ENCODE results near the gene NAPEPLD.
"Not testable (repeated sequence)": the region's sequence is repeated elsewhere in the genome, so short reads cannot be mapped to it uniquely, and the experiment has no call there.

Gene NAPEPLD

DNA sequence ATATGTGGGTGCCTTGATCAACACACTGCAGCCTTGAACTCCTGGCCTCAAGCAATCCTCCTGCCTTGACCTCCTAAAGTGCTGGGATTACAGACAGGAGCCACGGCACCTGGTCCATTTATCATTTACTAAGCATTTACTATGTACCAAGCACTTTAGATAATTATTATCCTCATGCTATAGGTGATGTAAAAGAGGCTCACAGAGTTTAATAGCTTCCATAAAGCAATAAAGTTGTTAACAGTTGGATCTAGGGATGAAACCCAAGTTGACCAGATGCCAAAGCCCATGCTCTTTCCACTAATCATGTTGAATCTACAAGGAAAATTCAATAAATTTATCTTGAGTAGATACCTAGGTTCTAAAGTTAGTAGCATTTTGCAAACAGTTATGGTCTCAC lies 5.0 kb downstream of the NAPEPLD start:
- DNase-seq, result no peak

DNA sequence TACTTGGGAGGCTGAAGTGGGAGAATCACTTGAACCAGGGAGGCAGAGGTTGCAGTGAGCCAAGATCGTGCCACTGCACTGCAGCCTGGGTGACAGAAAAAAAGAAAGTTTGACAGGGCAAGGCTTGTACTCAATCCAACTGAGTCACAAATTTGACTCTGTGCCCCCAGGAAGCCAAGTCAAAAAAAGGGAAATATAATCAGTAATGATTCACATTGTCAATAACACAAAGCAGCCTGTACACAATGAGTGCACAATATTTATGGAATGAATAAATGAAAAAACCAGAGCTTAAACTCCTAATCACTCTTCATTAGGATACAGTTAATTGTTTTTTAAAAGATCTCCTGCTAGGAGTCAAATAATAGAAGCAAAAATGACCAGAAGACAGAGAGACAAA lies 6.4 kb downstream of the NAPEPLD start:
- no peak for DNase-seq

DNA sequence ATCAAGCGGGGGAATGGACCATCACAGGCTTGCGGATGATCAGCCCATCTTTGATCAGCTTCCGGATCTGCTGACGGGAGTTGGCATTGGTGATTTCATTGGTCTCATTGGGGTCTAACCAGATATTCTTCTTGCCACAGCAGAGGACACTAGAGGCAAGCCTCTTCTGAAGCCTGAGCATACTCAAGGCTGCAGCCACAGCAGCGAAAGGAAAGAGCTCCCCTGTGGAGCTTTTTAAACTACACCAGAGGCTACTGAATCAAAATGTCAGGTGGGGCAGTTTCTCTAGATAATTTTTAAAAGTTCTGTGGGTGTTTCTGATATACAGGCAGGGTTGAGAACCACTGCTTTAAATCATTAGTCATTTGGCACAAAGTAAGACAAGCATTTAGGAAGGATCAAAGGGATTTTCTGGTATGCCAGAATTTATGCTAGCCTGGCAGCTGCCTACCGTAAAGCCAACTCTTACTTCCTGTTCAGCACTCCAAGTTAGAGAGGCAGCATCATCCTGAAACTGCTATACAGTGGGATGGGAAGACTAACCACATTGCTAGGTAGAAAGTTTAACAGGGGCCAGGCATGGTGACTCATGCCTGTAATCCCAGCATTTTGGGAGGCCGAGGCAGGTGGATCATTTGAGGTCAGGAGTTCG lies 7.0 kb downstream of the NAPEPLD start:
- DNase-seq, result no peak

DNA sequence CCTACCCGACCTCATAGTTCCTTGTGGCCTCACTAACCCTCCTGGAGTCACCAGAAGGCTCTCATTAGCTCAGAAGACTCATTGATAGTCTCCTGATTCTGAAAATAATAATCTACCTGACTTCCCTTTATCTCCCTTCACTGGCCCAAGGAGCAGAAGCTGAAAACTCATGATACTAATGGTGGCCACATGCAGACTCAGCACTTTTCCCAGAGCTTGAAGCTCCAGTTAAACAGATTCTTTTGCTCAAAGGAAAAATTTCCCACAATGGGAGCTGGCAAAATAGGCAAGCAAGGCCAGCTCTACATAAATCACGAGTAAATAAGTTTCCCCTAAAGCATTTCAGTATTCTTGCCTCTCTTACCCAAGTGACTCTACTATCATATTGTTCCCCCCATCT lies 8.2 kb downstream of the NAPEPLD start:
- DNase-seq, result no peak

DNA sequence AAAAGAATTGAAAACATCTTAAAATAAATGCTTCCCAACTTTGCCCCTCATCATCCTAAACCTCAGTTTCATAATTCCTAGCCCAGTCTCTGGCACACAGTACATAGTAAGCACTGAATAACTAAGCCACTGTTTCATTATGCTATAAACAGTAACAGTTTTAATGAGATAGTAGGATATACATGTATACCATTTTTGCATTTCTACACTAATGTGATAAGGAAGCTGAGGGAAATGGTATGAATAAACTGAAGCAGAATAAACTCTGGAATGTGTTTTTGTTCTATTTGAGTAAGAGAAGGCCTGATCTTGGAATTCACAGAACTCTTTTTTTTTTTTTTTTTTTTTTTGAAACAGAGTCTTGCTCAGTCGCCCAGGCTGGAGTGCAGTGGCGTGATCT lies 8.8 kb downstream of the NAPEPLD start:
- no peak for DNase-seq

- no peak for DNase-seq
These were observed 13.9 kb downstream of the NAPEPLD start for GRCh38 chr7:103134836-103135554.

DNA sequence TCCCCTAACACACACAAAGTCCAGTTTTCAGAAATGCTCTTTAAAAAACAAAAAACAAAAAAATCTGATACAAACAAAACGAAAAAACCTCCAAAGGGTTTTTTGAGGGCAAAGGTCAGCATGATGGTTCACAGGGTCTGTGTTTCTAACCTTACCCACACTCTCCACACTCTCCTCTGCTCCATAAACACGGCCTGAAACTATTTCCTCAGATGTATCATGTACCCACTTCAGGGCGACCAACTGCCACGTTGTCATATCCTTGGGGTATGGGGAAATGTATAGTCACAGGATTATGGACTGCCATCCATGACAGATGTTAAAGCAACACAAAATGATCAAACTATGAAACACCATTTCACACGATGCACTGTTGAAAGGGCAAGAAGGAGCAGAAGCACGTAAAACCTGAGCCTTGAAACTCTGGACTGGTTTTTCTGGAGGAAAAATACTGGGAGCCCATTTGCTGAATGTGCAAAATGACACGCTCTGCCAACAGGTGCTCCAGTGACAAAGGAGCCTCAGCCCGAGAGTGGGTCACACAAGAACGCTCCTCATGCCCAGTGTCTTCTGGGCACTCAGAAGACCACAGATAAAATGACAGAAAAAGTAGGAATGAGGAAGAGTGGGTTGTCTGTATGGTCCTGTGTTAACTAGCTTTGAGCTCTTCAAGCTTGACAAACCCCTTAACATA lies 15.8 kb downstream of the NAPEPLD start:
- no peak for DNase-seq

DNA sequence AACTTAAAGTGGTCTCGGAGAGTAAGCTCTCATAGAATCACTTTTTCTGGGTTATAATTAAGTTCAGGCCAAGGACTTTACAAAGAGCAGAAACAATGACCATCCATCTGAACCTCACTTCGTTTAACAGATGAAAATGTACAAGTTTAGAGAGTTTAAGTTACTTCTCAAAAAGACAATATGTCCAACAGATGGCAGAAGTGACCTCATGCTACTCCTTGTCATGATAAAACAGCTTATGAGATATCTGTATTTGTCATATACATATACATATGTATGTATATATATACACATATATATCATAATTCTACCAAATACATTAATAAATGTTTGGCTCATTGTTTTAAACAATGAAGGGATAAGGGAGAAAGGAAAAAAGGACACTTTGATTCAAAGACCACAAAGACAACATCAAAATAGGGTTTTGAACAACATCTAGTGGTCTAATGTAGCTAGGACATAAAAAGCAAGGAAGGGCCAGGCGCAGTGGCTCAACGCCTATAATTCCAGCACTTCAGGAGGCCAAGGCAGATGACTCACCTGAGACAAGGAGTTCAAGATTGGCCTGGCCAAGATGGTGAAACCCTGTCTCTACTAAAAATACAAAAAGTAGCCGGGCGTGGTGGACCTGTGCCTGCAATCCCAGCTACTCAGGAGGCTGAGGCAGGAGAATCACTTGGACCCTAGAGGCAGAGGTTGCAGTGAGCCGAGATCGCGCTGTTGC lies 17.8 kb downstream of the NAPEPLD start:
- DNase-seq, result no peak

DNA sequence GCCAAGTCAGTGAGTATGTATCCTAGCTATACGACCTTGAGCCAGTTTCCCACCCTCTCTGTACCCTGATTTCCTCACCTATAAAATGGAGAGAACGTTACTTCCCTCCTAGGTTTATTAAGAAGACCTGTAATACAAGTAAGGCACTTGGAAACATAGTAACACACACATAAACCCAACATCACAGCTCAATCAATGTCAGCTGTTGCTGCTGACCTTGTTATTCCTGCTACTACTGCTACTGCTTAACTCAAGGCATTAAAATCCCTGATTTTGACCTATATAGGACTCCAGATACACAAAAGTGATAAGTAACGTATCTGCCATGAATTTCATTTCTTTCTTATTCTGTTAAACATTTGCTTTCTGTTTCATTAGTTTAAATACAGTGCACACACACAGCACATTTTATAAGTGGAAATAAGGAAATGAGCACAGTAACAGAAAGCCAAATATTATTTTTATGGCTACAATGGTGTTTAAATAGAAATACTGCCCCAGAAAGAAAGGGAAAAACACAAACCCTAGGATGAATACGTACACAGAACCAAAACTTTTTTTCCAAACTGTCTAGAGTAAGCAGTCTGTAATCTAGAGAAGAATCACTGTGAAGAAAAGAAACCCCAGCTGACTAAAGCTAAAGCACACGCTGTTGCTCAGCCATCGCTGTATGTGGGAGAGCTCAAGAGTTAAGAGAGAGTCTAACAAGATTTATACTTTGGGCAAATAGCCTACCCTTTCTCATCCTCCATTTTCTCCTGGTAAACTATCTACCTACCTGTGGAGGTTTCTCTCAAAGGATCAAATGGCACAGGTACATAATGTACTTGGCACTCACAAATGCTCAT lies 19.0 kb downstream of the NAPEPLD start:
- DNase-seq, result no peak

DNA sequence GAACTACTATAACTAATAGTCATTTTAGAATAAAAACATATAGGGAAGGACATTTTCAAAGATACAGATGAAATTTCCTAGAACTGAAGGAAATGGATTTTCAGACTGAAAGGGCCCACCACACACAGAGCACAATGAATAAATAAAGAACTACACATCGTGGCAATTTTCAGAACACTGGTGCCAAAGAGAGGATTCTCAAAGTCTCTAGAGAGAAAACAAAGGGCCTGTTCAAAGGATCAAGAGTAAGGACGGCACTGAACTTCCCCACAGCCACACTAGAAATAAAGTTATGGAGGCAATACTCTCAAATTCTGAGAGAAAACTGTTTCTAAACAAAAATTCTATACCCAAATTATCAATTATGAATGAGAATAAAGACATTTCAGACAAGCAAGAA lies 21.9 kb downstream of the NAPEPLD start:
- DNase-seq, result no peak

DNA sequence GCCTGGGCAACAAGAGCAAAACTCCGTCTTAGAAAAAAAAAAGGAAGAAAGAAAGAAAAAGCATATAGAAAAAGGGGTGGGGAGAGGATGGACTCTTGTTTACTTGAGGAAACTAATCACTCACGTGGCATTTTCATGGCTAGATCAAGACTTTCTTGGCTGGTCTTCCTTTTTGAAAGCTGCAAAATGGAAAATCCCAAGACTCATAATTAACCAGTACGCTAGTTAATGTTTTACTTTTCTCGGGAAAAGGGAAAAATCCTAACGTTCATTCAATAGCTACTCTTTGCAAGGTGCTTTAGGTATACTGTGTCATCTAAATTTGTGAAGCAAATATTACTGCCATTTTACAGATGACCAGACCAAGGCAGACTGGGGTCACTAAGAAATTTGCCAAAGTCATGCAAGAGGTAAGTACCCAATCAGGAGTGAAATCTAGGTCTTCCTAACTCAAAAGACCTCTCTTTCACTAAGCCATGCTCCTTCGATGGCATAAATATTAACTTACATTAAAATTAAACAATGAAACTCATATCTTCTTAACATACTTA lies 24.4 kb downstream of the NAPEPLD start:
- DNase-seq, result no peak

GRCh38 chr7:103123529-103123928 lies 25.4 kb downstream of the NAPEPLD start:
- DNase-seq, result no peak

GRCh38 chr7:103121641-103122040 lies 27.3 kb downstream of the NAPEPLD start:
- no peak for DNase-seq

DNA sequence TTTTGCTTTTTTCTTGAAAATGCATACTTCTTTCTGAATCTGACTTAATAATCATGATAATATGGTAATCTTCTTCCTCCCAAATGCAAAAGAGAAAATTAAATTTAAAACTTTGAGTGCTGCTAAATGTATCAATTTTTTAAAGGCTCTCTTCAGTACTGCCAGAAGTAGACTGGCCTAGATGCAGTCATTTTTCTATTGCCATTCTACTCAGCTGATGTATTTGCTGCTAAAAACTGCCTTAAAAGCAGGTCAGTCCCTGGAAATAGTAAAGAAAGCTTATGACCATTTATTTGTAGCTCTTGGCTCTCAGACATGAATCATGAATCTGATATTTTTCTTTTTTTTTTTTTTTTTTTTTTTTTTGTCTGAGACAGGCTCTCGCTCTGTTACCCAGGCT lies 28.5 kb downstream of the NAPEPLD start:
- no peak for DNase-seq

DNA sequence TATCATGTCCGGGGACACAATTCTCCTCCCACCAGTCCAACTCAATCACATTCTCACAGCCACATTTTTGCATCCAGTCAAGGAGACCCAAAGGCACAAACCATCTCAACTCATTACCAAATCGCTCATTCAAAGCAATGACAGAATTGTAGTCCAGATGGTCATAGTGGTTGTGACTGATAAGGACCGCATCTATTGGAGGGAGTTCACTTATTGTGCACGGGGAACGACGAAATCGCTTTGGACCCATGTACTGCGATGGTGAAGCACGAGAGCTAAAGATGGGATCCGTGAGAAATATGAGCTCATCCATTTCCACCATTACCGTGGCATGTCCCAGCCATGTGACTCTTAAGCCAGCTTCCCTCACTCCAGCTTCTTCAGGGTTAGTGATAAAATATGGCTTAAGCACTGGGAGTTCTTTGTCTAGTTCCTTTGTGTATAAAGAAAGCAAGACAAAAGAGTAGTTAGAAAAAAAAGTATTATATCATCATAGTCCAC lies 29.1 kb downstream of the NAPEPLD start:
- DNase-seq, result no peak

DNA sequence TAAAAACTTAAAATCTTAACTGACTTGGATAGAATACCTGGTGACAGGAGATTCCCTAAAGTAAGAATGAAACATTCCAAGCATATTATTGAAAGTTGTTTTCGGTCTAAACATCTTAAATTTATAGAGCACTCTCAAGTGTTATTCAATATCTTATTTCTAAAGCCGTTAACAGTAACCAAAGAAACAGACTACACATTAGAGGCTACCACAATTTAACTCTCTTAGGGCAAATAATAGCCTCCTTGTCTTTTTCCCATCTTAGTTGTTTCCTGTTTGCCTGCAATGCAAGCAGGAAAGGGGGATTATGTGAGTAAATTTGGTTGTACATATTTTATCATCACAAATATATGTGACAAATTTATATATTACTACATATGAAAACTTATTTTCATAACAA lies 31.4 kb downstream of the NAPEPLD start:
- no peak for DNase-seq

GRCh38 chr7:103116991-103117390 lies 31.9 kb downstream of the NAPEPLD start:
- DNase-seq, result no peak

GRCh38 chr7:103116511-103116910 lies 32.4 kb downstream of the NAPEPLD start:
- no peak for DNase-seq

- no peak for DNase-seq
These were observed 33.1 kb downstream of the NAPEPLD start for GRCh38 chr7:103115771-103116170.

- DNase-seq, result no peak
These were observed 34.3 kb downstream of the NAPEPLD start for GRCh38 chr7:103114576-103115008.

GRCh38 chr7:103113164-103113563 lies 35.7 kb downstream of the NAPEPLD start:
- DNase-seq, result no peak

GRCh38 chr7:103106703-103107070 lies 42.2 kb downstream of the NAPEPLD start:
- DNase-seq, result not testable (repeated sequence)
